GM08714 (cell line): ENCODE data around the gene ZNF423.

Source experiments
- H3K4me3 ChIP-seq: fragments of 200-500 bp; sonication (Bioruptor generic); 2 replicates; pipeline ENCODE4 v1.5.1; 2014; ENCODE audit warnings: mild to moderate bottlenecking, low read length, inconsistent platforms
- ZNF274 ChIP-seq: IDR thresholded peaks from 2 replicates; pipeline ENCODE4 v1.6.1; 2012; ENCODE audit warnings: mild to moderate bottlenecking, low read depth, low read length

ZNF423 gene

GRCh38 chr16:49781401-49781800 is 74.5 kb downstream of the ZNF423 start:
- no peak for TF ChIP-seq ZNF274
- H3K4me3 ChIP-seq, result no peak overlapping the region

- H3K4me3 ChIP-seq, result no peak overlapping the region
- no peak for TF ChIP-seq ZNF274
These were observed 75.5 kb downstream of the ZNF423 start for GRCh38 chr16:49780433-49780832.

- no peak overlapping the region for H3K4me3 ChIP-seq
- no peak for TF ChIP-seq ZNF274
These were observed 75.9 kb downstream of the ZNF423 start for GRCh38 chr16:49779979-49780378.

- no peak for TF ChIP-seq ZNF274
These were observed 77.5 kb downstream of the ZNF423 start for GRCh38 chr16:49778202-49778930.

GRCh38 chr16:49776734-49777133 is 79.2 kb downstream of the ZNF423 start:
- H3K4me3 ChIP-seq, result no peak overlapping the region
- TF ChIP-seq ZNF274, result no peak

More at GRCh38 chr16:49778202-49778930, 77.5 kb downstream of the ZNF423 start:
- H3K4me3 ChIP-seq, result no peak overlapping the region

- TF ChIP-seq ZNF274, result no peak
- no peak overlapping the region for H3K4me3 ChIP-seq
These were observed 79.8 kb downstream of the ZNF423 start for GRCh38 chr16:49776085-49776595.

GRCh38 chr16:49775581-49775980 is 80.3 kb downstream of the ZNF423 start:
- TF ChIP-seq ZNF274, result no peak
- H3K4me3 ChIP-seq, result no peak overlapping the region

GRCh38 chr16:49775018-49775417 is 80.9 kb downstream of the ZNF423 start:
- TF ChIP-seq ZNF274, result no peak
- no peak overlapping the region for H3K4me3 ChIP-seq

GRCh38 chr16:49773534-49774475 is 82.1 kb downstream of the ZNF423 start:
- no peak overlapping the region for H3K4me3 ChIP-seq
- no peak for TF ChIP-seq ZNF274

GRCh38 chr16:49767998-49768397 is 87.9 kb downstream of the ZNF423 start:
- H3K4me3 ChIP-seq, result no peak overlapping the region

GRCh38 chr16:49767414-49767813 is 88.5 kb downstream of the ZNF423 start:
- no peak for TF ChIP-seq ZNF274
- no peak overlapping the region for H3K4me3 ChIP-seq

More at GRCh38 chr16:49767998-49768397, 87.9 kb downstream of the ZNF423 start:
- TF ChIP-seq ZNF274, result no peak

GRCh38 chr16:49766225-49766624 is 89.7 kb downstream of the ZNF423 start:
- TF ChIP-seq ZNF274, result no peak

GRCh38 chr16:49763826-49764225 is 92.1 kb downstream of the ZNF423 start:
- no peak for TF ChIP-seq ZNF274

More at GRCh38 chr16:49766225-49766624, 89.7 kb downstream of the ZNF423 start:
- H3K4me3 ChIP-seq, result no peak overlapping the region

GRCh38 chr16:49760815-49761214 is 95.1 kb downstream of the ZNF423 start:
- no peak overlapping the region for H3K4me3 ChIP-seq
- TF ChIP-seq ZNF274, result no peak

More at GRCh38 chr16:49763826-49764225, 92.1 kb downstream of the ZNF423 start:
- H3K4me3 ChIP-seq, result no peak overlapping the region
